ENCODE results near the gene ZSCAN20. TPM values are rescaled to one million over a fixed set of nuclear protein-coding genes. Genes with fewer than 3 reads are reported as not detected.

The ZSCAN20 gene
- total and polyA plus RNA-seq, 2 experiments from 2014 or later = 0.91 to 4.9 TPM

- Histone ChIP-seq H3K79me2 (replicated peaks; ENCODE audit: insufficient read depth) (no peaks in the 10 kb centered on the region), H3K4me2 (no peak overlapping the region), H3K9me2 (ENCODE audit: insufficient read depth) (no peaks in the 10 kb centered on the region), H3K27me3 (ENCODE audit: insufficient read depth) (no peaks in the 10 kb centered on the region), H4K20me1 (replicated peaks; ENCODE audit: insufficient read depth) (no peaks in the 10 kb centered on the region), H3F3A (replicated peaks; ENCODE audit: low read depth) (no peaks in the 10 kb centered on the region), H3K4me3 (no peak overlapping the region), H2AFZ (no peak overlapping the region), H3K36me3 (ENCODE audit: insufficient read depth) (no peaks in the 10 kb centered on the region), H3K27ac (ENCODE audit: low read depth) (no peak overlapping the region), H3K4me1 (ENCODE audit: insufficient read depth) (no peaks in the 10 kb centered on the region)
- ATAC-seq (no peak), DNase-seq (ENCODE audit: low spot score) (no peak)
- Mint-ChIP-seq H3K36me3 (ENCODE audit: low read depth) (no peaks in the 10 kb centered on the region), H3K27me3 (ENCODE audit: insufficient read depth, low read depth, poor library complexity) (no peaks in the 10 kb centered on the region), H3K4me1 (0 out of 3 replicates have a peak, but pooled peaks cover 2% of the 10 kb centered on the region), H3K4me3 (no peak overlapping the region), H3K9me3 (peaks cover 25% of the 10 kb centered on the region), H3K27ac (no peak overlapping the region)
- TF ChIP-seq STAT1 (IDR thresholded peaks at IDR 0.05; ENCODE audit: unreplicated experiment) = no peak
- TF ChIP-seq REST (IDR thresholded peaks at IDR 0.05; ENCODE audit: unreplicated experiment) = no peak
- TF ChIP-seq EZH2phosphoT487 (IDR thresholded peaks at IDR 0.05; ENCODE audit: unreplicated experiment) = no peak
- no peak for TF ChIP-seq ETS1 (IDR thresholded peaks at IDR 0.05)
- TF ChIP-seq CREB1 (CRISPR knock-in tag; IDR thresholded peaks at IDR 0.05; ENCODE audit: low read depth) = no peak
- TF ChIP-seq POLR2AphosphoS5 (IDR thresholded peaks at IDR 0.05; ENCODE audit: low read depth) = no peak
- TF ChIP-seq ZNF462 (CRISPR knock-in tag; IDR thresholded peaks at IDR 0.05) = no peak
- TF ChIP-seq ZNF114 (CRISPR knock-in tag; IDR thresholded peaks at IDR 0.05) = no peak
- no peak for TF ChIP-seq CTCF (conservative IDR thresholded peaks at IDR 0.05; ENCODE audit: low read depth in 2 of 2)
- TF ChIP-seq ZNF331 (CRISPR knock-in tag; IDR thresholded peaks at IDR 0.05; ENCODE audit: low read depth) = no peak
- no peak for TF ChIP-seq JUNB (IDR thresholded peaks at IDR 0.05; ENCODE audit: unreplicated experiment)
- TF ChIP-seq EZH2 (IDR thresholded peaks at IDR 0.05; ENCODE audit: low read depth, unreplicated experiment) = no peak
- no peak for TF ChIP-seq NANOG (IDR thresholded peaks at IDR 0.05; ENCODE audit: borderline replicate concordance)
These were observed 35.2 kb downstream of the ZSCAN20 start for GRCh38 chr1:33507661-33508060.

All from GM23338 (cell line).